KOPT-K1 (cell line): ENCODE measurements around the gene CEBPZ.
A peak's percentile ranks its signal among the peaks of the same experiment; 100 is the strongest.

Experiments used
- H3K27ac ChIP-seq: fragments of 200-600 bp; sonication (generic); 2 replicates; pipeline ENCODE4 v1.5.1; 2016; ENCODE audit warnings: antibody characterized with exemption, mild to moderate bottlenecking, low read depth, low read length; ENCODE audit not compliant: poor library complexity, severe bottlenecking
- H3K36me3 ChIP-seq: fragments of 200-600 bp; sonication (generic); 2 replicates; pipeline ENCODE4 v1.5.1; 2017; ENCODE audit warnings: antibody characterized with exemption, mild to moderate bottlenecking, low read length, moderate library complexity; ENCODE audit not compliant: insufficient read depth
- H3K9me3 ChIP-seq: fragments of 200-600 bp; sonication (generic); 2 replicates; pipeline ENCODE4 v1.5.1; 2017; ENCODE audit warnings: antibody characterized with exemption, low read length, mild to moderate bottlenecking; ENCODE audit not compliant: insufficient read depth, poor library complexity, severe bottlenecking

Gene CEBPZ, protein sequence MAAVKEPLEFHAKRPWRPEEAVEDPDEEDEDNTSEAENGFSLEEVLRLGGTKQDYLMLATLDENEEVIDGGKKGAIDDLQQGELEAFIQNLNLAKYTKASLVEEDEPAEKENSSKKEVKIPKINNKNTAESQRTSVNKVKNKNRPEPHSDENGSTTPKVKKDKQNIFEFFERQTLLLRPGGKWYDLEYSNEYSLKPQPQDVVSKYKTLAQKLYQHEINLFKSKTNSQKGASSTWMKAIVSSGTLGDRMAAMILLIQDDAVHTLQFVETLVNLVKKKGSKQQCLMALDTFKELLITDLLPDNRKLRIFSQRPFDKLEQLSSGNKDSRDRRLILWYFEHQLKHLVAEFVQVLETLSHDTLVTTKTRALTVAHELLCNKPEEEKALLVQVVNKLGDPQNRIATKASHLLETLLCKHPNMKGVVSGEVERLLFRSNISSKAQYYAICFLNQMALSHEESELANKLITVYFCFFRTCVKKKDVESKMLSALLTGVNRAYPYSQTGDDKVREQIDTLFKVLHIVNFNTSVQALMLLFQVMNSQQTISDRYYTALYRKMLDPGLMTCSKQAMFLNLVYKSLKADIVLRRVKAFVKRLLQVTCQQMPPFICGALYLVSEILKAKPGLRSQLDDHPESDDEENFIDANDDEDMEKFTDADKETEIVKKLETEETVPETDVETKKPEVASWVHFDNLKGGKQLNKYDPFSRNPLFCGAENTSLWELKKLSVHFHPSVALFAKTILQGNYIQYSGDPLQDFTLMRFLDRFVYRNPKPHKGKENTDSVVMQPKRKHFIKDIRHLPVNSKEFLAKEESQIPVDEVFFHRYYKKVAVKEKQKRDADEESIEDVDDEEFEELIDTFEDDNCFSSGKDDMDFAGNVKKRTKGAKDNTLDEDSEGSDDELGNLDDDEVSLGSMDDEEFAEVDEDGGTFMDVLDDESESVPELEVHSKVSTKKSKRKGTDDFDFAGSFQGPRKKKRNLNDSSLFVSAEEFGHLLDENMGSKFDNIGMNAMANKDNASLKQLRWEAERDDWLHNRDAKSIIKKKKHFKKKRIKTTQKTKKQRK

DNA sequence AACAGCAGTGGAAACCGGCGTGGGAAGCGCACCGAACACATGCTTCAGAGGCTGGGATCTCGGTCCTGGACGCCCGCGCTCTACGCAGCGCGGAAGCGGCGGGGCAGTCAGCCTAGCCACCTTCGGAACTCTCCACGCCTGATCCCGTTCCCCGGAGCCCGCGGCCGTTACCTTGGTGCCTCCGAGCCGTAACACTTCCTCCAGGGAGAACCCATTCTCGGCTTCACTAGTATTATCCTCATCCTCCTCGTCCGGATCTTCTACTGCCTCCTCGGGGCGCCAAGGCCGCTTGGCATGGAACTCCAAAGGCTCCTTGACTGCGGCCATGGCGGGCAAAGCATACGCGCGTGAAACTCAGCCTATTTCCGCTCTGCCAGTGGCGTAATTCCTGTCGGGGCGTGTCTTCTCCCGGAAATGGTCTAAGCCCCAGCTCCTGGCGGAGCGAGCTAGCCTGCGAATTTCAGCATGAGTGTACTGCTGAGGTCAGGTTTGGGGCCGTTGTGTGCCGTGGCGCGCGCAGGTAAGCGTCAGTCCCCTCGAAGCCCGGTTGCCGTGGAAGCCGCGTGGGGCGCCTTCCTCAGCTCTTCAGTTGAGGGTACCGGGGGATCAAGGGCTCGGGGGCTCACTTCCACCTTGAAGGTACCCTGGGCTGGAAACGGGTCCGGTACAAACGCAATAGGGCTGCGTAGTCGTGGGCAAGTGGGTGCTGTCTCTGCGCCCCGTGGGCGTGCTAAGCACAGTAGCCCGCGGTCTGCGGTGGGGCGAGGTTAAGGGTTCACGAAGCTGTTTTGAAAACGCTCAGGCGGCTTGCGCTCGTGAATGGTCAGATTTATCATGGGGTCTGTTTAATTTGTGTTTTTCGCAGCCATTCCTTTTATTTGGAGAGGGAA, at the start of gene CEBPZ, which contains the start of gene NDUFAF7:
Gene CEBPZ, minus strand, starts transcription at position 356 of the 890 bp plus-strand sequence. Its CDS starts 29 bp downstream, at position 327.
Gene NDUFAF7, plus strand, starts transcription at position 418 of the 890 bp plus-strand sequence. Its CDS starts 48 bp downstream, at position 466.
- Histone ChIP-seq H3K9me3 (no peaks in the 10 kb centered on the region), H3K27ac (peak within 1 kb of the TSS; percentile 81)

DNA sequence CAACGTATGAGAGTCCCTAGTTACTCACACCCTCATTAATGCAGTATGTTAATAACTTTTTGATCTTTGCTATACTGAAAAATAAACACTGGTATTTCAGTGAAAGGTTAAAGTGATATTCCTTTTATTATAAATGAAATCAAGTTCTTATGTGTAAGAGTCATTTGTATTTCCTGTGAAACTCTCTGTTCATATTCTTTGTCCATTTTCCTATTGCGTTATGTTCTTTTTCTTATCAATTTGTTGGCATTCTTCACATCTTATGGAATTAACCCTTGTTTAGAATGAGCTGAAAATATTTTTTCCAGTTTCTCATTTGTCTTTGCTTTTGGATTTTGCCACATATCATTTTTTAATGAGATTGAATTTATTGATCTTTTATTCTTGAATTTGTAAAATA, 44.9 kb upstream of the CEBPZ start:
- H3K36me3 ChIP-seq: peaks cover 72% of the 10 kb centered on the region
- no peak overlapping the region for H3K27ac ChIP-seq
- H3K9me3 ChIP-seq: no peaks in the 10 kb centered on the region

More for the DNA sequence above, at the start of gene CEBPZ, which contains the start of gene NDUFAF7:
- H3K36me3 ChIP-seq: peaks cover 29% of the 10 kb centered on the region

DNA sequence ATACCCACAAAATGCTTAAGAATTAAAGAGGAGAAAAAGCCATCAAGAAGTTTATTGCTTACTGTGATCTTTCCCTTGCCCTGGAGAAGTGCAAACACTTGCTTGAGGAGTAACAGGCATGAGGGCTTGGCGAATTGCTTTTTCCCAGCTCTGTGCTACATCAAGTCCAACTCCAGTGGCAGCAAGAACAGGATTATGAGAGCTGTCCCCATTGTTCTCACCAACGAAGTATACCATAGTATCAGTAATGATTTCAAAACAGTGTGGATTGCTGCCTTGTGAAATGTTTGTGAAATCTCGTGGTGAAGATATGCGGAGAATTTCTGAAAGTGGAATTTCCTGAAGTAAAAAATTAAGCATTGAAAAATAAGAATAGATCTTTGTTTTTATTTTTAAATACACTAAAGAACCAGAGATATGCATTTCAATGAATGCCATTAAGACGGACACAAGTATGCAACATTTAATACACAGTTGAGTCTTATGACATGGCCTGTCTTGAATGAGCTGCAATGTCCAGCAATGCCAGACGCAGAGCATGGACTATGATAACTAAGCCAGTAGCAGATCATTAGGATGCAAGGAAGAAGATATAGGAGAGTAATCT, 43.1 kb upstream of the CEBPZ start:
- no peak overlapping the region for H3K27ac ChIP-seq
- peaks cover 69% of the 10 kb centered on the region for H3K36me3 ChIP-seq
- no peaks in the 10 kb centered on the region for H3K9me3 ChIP-seq

DNA sequence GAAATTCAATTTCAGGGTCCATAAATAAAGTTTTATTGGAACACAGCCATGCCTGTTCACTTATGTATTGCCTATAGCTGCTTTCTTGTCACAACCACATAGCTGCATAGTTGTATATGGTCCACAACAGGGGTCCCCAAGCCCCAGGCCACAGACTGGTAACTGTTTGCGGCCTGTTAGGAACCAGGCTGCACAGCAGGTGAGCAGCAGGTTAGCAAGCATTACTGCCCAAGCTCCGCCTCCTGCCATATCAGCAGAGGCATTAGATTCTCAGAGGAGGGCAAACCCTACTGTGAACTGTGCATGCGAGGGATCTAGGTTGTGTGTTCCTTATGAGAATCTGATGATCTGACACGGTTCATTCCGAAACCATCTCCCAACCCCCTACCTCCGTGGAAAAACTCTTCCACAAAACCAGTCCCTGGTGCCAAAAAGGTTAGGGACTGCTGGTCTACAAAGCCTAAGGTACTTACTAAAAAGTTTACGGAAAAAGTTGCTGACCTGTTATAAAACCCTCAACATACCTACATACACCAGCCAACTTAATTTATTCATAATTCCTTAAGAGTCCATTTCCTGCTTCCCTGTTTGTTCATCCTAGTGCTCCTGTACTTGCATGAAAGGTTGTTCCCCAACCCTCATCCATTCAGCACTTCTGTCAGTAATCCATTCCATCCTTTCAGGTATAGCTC, 40.1 kb upstream of the CEBPZ start:
- Histone ChIP-seq H3K27ac (no peak overlapping the region), H3K36me3 (peaks cover 78% of the 10 kb centered on the region), H3K9me3 (no peaks in the 10 kb centered on the region)

DNA sequence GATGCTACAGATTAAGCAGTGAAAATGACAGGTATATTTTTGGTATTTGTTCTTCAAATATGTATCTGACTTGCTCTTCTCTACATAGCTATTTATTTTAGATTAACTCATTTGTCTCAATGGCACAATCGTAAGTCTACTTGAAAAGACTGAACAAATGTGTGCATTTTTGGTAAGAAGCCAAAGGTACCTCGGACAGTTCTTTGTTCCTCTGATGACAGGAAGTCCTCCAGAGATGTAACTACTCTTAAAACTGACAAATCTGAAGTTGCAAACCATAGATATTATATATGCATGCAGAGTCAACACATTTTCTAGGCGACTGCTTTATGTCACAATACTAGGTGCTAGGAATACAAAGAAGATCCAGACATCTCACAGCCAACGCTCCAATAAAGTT, 36.7 kb upstream of the CEBPZ start:
- no peaks in the 10 kb centered on the region for H3K9me3 ChIP-seq
- peaks cover 66% of the 10 kb centered on the region for H3K36me3 ChIP-seq
- no peak overlapping the region for H3K27ac ChIP-seq

DNA sequence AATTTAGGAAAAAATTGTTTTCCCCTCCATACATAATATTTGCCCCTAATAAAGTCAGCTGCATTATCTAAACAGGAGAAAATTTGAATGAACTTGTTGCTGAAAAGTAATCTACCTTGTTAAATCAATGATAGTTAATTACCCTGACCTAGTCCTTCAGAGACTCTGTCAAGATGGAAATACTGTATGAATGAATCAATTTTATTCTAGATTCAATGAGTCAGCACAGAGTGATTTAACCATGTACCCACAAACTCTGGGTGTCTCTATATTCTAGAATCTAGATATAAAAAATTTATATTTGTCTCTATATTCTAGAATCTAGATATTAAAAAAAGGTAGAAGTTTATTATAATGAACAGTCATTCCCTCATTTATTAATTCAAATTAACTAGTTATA, 36.3 kb upstream of the CEBPZ start:
- H3K27ac ChIP-seq: no peak overlapping the region
- peaks cover 62% of the 10 kb centered on the region for H3K36me3 ChIP-seq
- H3K9me3 ChIP-seq: no peaks in the 10 kb centered on the region

DNA sequence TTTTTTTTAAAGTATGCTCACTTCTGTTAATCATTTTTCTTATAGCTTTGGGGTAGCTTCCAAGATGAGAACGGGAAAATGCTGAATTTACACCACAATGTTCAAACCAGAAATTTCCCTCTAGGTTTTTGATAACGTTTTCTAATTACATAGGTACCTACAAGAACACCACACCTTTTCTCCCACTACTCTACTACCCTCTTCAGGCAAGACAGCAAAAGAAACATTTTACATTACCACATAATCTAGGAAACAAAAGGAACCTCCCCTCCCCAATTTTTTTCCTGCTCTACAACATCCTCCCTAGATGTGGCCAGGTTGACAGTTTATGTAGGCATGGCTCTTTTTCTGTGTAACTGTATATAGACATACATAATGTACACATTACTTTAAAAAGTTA, 32.4 kb upstream of the CEBPZ start:
- Histone ChIP-seq H3K9me3 (no peaks in the 10 kb centered on the region), H3K27ac (no peak overlapping the region), H3K36me3 (peaks cover 54% of the 10 kb centered on the region)

DNA sequence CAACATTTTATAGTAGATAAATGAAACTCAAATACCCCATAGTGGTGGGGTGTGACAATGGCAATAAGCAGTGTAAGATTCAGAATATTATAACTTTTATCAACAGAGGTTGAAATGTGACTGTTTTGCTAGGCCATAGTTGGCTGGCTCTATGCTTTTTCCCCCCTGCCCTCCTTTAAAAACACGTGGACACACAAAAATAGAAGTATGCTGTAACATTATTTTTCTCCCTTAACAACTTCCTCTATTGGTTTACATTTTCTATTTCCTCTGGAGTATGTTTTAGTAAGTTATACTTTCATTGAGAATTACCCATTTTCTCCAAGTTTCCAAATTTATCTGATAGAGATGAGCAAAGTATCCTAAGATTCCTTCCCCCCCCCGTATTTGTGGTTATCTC, 31.1 kb upstream of the CEBPZ start:
- no peak overlapping the region for H3K27ac ChIP-seq
- no peaks in the 10 kb centered on the region for H3K9me3 ChIP-seq
- peaks cover 55% of the 10 kb centered on the region for H3K36me3 ChIP-seq

DNA sequence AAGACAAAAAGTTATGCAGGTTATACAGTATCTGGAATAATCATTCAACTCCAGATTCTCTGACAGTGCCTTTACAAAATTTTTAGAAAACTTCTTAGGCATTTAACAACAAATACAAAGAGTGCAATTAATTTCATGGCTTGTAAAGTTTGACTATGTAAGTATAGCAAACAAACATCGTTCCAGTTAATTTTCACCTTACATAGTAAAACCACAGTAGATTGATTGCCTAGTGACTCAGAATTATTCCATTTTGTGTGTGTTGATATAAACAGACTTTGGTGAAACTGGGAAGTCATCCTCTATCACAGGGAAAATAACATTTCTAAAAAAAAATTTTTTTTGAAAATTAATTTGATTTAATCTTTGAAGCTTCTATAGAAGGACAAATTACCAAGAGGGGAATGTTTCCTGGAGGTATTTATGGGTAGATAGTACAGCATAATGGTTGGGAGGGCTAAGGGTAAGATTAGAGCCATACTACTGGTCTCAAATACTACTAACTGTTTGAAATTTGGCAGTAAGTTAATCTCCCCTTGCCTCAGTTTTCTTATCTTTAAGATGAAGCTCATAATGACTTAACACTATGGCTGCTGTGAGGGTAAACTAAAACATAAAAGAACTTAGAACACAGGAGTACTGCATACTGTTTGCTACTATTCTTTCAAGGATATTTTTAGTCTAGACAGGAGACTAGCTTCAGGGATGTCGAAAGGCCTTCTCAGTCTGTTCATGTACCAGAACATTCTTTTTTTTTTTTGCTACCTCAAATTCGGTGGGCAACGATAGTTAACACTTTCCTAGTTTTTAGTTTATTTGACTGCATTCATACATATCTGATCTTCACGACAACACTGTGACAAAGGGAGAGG, 19.7 kb upstream of the CEBPZ start:
- Histone ChIP-seq H3K36me3 (peaks cover 99% of the 10 kb centered on the region), H3K9me3 (no peaks in the 10 kb centered on the region), H3K27ac (no peak overlapping the region)

DNA sequence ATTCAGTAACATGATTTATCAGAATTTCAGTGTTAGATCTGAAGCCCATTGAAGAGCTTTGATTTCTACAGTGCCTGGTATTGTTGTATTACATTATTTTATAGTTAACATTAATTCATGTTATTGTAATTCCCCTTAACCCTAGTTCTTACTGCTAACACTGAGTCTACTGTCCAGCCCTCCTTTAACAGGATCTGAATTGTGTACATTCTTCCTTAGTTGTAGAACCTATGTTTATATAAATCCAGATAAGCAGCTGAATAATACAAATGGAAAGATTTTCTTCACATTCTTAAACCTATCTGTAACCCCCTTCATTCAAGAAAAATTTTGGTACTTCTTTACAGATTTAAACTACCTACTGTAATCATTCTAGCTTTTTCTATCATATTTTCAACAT, 14.8 kb upstream of the CEBPZ start:
- Histone ChIP-seq H3K36me3 (peaks cover 100% of the 10 kb centered on the region), H3K27ac (no peak overlapping the region), H3K9me3 (no peaks in the 10 kb centered on the region)

DNA sequence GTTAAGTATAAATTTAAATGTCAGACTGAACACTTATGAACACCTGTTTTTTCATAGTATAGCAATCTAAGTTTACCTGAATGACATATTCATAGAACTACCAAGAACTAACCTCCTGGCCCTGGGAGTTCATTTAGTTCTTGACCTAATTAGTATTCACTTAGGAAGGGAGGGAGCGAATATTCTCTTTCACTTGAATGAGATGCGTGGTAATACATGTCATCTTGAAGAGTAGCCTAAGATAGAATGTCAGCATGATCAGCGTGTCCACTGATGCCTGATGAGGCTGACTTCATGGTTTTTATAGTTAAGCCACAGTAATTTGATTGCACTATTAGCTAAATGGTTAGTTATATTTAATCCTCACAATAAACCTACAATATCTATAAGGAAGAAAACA, 13.4 kb upstream of the CEBPZ start:
- peaks cover 96% of the 10 kb centered on the region for H3K36me3 ChIP-seq
- no peak overlapping the region for H3K27ac ChIP-seq
- H3K9me3 ChIP-seq: no peaks in the 10 kb centered on the region

DNA sequence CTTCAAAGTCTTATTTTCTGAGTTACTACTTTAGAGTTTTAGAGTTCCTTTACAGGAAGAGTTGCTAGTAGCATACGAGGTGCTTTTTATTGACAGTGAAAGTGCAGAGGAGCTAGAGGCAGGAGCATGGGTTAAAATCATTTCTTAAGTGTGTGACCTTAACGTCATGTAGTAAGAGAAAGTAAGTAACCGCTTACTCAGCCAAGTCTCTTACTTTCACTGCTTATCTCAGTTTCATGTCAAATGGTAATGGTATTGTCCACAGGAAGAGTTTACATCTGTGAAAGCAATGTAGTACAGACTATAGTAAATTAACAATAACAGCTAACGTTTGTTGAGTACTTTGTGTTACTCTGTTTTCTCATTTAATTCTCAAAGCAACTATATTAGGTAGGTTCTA, 12.6 kb upstream of the CEBPZ start:
- peaks cover 96% of the 10 kb centered on the region for H3K36me3 ChIP-seq
- no peaks in the 10 kb centered on the region for H3K9me3 ChIP-seq
- no peak overlapping the region for H3K27ac ChIP-seq

DNA sequence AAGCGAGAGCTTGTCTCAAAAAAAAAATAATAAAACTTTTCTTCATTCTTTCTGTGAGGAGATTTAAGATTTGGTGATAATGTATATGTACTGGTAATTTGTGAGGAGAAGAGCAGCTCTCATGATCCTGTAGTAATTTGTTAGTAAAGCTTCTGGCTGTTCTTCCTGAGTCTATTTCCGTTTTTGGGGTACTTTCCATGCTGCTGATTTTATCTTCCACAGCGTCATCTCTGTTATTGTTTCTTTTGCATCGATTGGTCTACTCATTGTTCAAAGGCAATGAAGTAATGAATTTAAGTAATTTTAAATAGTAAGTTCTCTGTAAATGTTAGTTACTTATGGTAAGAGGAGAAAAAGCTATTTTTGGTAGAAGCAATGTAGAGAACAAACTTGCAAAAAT, 12.0 kb upstream of the CEBPZ start:
- H3K9me3 ChIP-seq: no peaks in the 10 kb centered on the region
- peaks cover 96% of the 10 kb centered on the region for H3K36me3 ChIP-seq
- no peak overlapping the region for H3K27ac ChIP-seq
